ENCODE results near the gene BLID.

DNA sequence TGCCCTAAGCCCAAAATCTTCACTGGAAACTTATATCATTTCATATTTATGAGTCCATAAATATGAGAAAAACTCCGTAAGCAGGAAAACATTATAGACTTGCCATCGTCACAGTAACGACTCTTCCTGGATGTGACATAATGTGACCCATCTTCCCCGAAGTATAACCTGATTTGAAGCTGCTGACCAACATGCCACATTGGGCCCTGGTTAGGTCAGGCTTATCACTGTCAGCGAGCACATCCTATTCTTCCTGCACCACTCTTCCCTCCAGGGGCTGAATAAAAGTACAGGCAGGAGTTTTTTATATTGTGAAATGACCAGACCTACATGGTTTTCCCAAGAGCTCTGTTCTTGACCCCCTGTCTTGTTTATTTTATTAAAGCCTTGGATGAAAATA, 12.1 kb upstream of the BLID start:
- TF ChIP-seq, protein P1, sequence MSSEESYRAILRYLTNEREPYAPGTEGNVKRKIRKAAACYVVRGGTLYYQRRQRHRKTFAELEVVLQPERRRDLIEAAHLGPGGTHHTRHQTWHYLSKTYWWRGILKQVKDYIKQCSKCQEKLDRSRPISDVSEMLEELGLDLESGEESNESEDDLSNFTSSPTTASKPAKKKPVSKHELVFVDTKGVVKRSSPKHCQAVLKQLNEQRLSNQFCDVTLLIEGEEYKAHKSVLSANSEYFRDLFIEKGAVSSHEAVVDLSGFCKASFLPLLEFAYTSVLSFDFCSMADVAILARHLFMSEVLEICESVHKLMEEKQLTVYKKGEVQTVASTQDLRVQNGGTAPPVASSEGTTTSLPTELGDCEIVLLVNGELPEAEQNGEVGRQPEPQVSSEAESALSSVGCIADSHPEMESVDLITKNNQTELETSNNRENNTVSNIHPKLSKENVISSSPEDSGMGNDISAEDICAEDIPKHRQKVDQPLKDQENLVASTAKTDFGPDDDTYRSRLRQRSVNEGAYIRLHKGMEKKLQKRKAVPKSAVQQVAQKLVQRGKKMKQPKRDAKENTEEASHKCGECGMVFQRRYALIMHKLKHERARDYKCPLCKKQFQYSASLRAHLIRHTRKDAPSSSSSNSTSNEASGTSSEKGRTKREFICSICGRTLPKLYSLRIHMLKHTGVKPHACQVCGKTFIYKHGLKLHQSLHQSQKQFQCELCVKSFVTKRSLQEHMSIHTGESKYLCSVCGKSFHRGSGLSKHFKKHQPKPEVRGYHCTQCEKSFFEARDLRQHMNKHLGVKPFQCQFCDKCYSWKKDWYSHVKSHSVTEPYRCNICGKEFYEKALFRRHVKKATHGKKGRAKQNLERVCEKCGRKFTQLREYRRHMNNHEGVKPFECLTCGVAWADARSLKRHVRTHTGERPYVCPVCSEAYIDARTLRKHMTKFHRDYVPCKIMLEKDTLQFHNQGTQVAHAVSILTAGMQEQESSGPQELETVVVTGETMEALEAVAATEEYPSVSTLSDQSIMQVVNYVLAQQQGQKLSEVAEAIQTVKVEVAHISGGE (tag by site-specific recombination; conservative IDR thresholded peaks at IDR 0.05; ENCODE audit: low read depth) = no peak
- no peak for TF ChIP-seq ZNF133 (tag by site-specific recombination; IDR thresholded peaks at IDR 0.05)
- no peak for TF ChIP-seq ZSCAN30 (tag by site-specific recombination; IDR thresholded peaks at IDR 0.05)
- TF ChIP-seq, protein P2, sequence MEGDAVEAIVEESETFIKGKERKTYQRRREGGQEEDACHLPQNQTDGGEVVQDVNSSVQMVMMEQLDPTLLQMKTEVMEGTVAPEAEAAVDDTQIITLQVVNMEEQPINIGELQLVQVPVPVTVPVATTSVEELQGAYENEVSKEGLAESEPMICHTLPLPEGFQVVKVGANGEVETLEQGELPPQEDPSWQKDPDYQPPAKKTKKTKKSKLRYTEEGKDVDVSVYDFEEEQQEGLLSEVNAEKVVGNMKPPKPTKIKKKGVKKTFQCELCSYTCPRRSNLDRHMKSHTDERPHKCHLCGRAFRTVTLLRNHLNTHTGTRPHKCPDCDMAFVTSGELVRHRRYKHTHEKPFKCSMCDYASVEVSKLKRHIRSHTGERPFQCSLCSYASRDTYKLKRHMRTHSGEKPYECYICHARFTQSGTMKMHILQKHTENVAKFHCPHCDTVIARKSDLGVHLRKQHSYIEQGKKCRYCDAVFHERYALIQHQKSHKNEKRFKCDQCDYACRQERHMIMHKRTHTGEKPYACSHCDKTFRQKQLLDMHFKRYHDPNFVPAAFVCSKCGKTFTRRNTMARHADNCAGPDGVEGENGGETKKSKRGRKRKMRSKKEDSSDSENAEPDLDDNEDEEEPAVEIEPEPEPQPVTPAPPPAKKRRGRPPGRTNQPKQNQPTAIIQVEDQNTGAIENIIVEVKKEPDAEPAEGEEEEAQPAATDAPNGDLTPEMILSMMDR (tag by site-specific recombination; IDR thresholded peaks at IDR 0.05) = no peak
- TF ChIP-seq ZNF121 (tag by site-specific recombination; IDR thresholded peaks at IDR 0.05) = no peak
- TF ChIP-seq, protein P3, sequence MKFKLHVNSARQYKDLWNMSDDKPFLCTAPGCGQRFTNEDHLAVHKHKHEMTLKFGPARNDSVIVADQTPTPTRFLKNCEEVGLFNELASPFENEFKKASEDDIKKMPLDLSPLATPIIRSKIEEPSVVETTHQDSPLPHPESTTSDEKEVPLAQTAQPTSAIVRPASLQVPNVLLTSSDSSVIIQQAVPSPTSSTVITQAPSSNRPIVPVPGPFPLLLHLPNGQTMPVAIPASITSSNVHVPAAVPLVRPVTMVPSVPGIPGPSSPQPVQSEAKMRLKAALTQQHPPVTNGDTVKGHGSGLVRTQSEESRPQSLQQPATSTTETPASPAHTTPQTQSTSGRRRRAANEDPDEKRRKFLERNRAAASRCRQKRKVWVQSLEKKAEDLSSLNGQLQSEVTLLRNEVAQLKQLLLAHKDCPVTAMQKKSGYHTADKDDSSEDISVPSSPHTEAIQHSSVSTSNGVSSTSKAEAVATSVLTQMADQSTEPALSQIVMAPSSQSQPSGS (tag by site-specific recombination; IDR thresholded peaks at IDR 0.05; ENCODE audit: low read depth) = no peak
- TF ChIP-seq ZFP69B (tag by site-specific recombination; IDR thresholded peaks at IDR 0.05) = no peak
